NCI-H2081 treated with DMSO at 0.1 percent for 48 hours (cell line): ENCODE results near the gene TP53TG3F.
"Not testable (repeated sequence)": the region's sequence is repeated elsewhere in the genome, so short reads cannot be mapped to it uniquely, and the experiment has no call there.

ENCODE experiments used
- DNase-seq: peaks from one replicate; lab custom pipeline; 2025; lab: John Stamatoyannopoulos, UW

TP53TG3F gene

GRCh38 chr16:33459312-33459711 is at the start of gene TP53TG3F:
TSS of gene TP53TG3F (plus strand) at chr16:33459612. CDS start at chr16:33459680, 68 bp downstream.
- DNase-seq, result not testable (repeated sequence)

GRCh38 chr16:33491611-33492010 is 32.2 kb downstream of the TP53TG3F start:
- DNase-seq, result not testable (repeated sequence)

- DNase-seq, result not testable (repeated sequence)
Measured at GRCh38 chr16:33507231-33507630, 47.8 kb downstream of the TP53TG3F start.

- DNase-seq, result not testable (repeated sequence)
Measured at GRCh38 chr16:33509070-33509469, 49.7 kb downstream of the TP53TG3F start.

GRCh38 chr16:33509906-33510305 is 50.5 kb downstream of the TP53TG3F start:
- DNase-seq, result not testable (repeated sequence)
